CD8-positive, alpha-beta memory T cell (primary cell): Measurements from ENCODE around the gene OSBP2. TPM values are rescaled to one million over a fixed set of nuclear protein-coding genes. Genes with fewer than 3 reads are reported as not detected.

Experiments used
- CTCF ChIA-PET: fragments of 350-600 bp; sonication (Branson Sonifier 250); formaldehyde crosslinking; loops from one replicate; lab custom pipeline; 2021; ENCODE audit warnings: antibody characterized with exemption; lab: Charles Lee
- POLR2A ChIA-PET: fragments of 350-600 bp; sonication (Branson Sonifier 250); formaldehyde crosslinking; loops from one replicate; lab custom pipeline; 2021; ENCODE audit warnings: antibody characterized with exemption; lab: Charles Lee
- DNase-seq, 5 donors: peaks; one replicate each; pipeline versions ENCODE4 v3.0.0 to v3.0.0-alpha.2; 2020 to 2022; ENCODE audit warnings: mixed read lengths in 1 of 5
- H3K27ac ChIP-seq: one replicate; pipeline ENCODE4 v1.7.0; 2013; ENCODE audit warnings: low read depth, mild to moderate bottlenecking, low read length, moderate library complexity
- H3K27me3 ChIP-seq: 2 replicates; pipeline ENCODE4 v1.7.0; 2013; ENCODE audit warnings: low read length, mild to moderate bottlenecking; ENCODE audit not compliant: insufficient read depth, poor library complexity, severe bottlenecking
- H3K36me3 ChIP-seq: 2 replicates; pipeline ENCODE4 v1.7.0; 2013; ENCODE audit warnings: mild to moderate bottlenecking, low read length, moderate library complexity; ENCODE audit not compliant: insufficient read depth
- H3K4me1 ChIP-seq: 2 replicates; pipeline ENCODE4 v1.7.0; 2013; ENCODE audit warnings: mild to moderate bottlenecking, low read length, moderate library complexity; ENCODE audit not compliant: insufficient read depth
- H3K4me3 ChIP-seq: 2 replicates; pipeline ENCODE4 v1.7.0; 2013; ENCODE audit warnings: mild to moderate bottlenecking, low read length
- H3K9me3 ChIP-seq: 2 replicates; pipeline ENCODE4 v1.7.0; 2013; ENCODE audit warnings: mild to moderate bottlenecking, low read length
- H3K27ac Mint-ChIP-seq, 8 donors: one replicate each; pipeline ENCODE4 v1.8.0; 2020 to 2021; ENCODE audit warnings: mixed read lengths in 8 of 8, mild to moderate bottlenecking in 6 of 8, inconsistent platforms in 3 of 8, moderate library complexity in 3 of 8
- H3K27me3 Mint-ChIP-seq, 2 donors: one replicate each; pipeline ENCODE4 v1.8.0; 2020 to 2021; ENCODE audit warnings: mixed read lengths in 2 of 2, mild to moderate bottlenecking in 1 of 2, moderate library complexity in 1 of 2
- H3K36me3 Mint-ChIP-seq, 3 donors: one replicate each; pipeline ENCODE4 v1.8.0; 2020 to 2021; ENCODE audit warnings: mixed read lengths in 3 of 3, inconsistent platforms in 1 of 3, mild to moderate bottlenecking in 1 of 3
- H3K4me1 Mint-ChIP-seq, 3 donors: one replicate each; pipeline ENCODE4 v1.8.0; 2020 to 2021; ENCODE audit warnings: mixed read lengths in 3 of 3, inconsistent platforms in 1 of 3, mild to moderate bottlenecking in 1 of 3
- H3K4me3 Mint-ChIP-seq, 7 donors: one replicate each; pipeline ENCODE4 v1.8.0; 2020 to 2021; ENCODE audit warnings: mixed read lengths in 7 of 7, mild to moderate bottlenecking in 6 of 7, moderate library complexity in 4 of 7, inconsistent platforms in 2 of 7
- H3K9me3 Mint-ChIP-seq, 5 donors: one replicate each; pipeline ENCODE4 v1.8.0; 2020 to 2022; ENCODE audit warnings: mixed read lengths in 5 of 5, mild to moderate bottlenecking in 3 of 5, moderate library complexity in 2 of 5, inconsistent platforms in 1 of 5
- polyA plus RNA-seq: library from polyadenylated mRNA; unstranded; fragments of 300-500 nt; fragmentation: Illumina TruSeq; gene quantifications from one replicate; pipeline ENCODE4 v1.2.3, GENCODE V29; 2021
- total RNA-seq, 2 experiments: library from RNA; stranded (reverse); gene quantifications; one replicate each; pipeline ENCODE4 v1.2.3, GENCODE V29; 2021

Gene OSBP2
- total and polyA plus RNA-seq, 3 experiments from 2014 or later = 0.66 to 0.74 (median 0.74) TPM

- Histone ChIP-seq H3K27ac (no peak overlapping the region), H3K9me3 (no peaks in the 10 kb centered on the region), H3K27me3 (no peaks in the 10 kb centered on the region), H3K4me1 (no peaks in the 10 kb centered on the region), H3K36me3 (no peaks in the 10 kb centered on the region), H3K4me3 (no peak overlapping the region)
- CTCF ChIA-PET = interaction anchor here (1.7 kb wide), 1 partner anchor 10 kb away, joined by 10 read pairs; no protein-coding TSS in a partner anchor
- no peak overlapping the region for H3K4me3 Mint-ChIP-seq
- POLR2A ChIA-PET = no interaction called here
- H3K9me3 Mint-ChIP-seq = peaks cover 0 to under 1% (median 0%) of the 10 kb centered on the region in 5 donors
- H3K27ac Mint-ChIP-seq = peak overlapping the region in 1 of 8 donors; percentile 32
- H3K36me3 Mint-ChIP-seq = peaks cover 0 to 38% (median 2%) of the 10 kb centered on the region in 3 donors
- no peak for DNase-seq
- no peaks in the 10 kb centered on the region for H3K27me3 Mint-ChIP-seq
- H3K4me1 Mint-ChIP-seq = peaks cover 0 to 2% (median 0%) of the 10 kb centered on the region in 3 donors
Measured at GRCh38 chr22:30910358-30910757, 215.7 kb downstream of the OSBP2 start.

- peaks cover 12 to 31% (median 14%) of the 10 kb centered on the region in 3 donors for H3K4me1 Mint-ChIP-seq
- no peak overlapping the region for H3K4me3 ChIP-seq
- H3K4me3 Mint-ChIP-seq = no peak overlapping the region
- H3K27ac ChIP-seq = no peak overlapping the region
- H3K9me3 Mint-ChIP-seq = peaks cover 0 to 5% (median 2%) of the 10 kb centered on the region in 5 donors
- no peaks in the 10 kb centered on the region for H3K36me3 ChIP-seq
- H3K36me3 Mint-ChIP-seq = peaks cover 0 to 12% (median 0%) of the 10 kb centered on the region in 3 donors
- CTCF ChIA-PET = interaction anchor here (1.5 to 4.3 kb wide), 3 partner anchors 21 to 284 kb away, joined by 8 to 42 read pairs (median 9); partner anchors contain the start of genes MORC2, SLC35E4 and TUG1
- no peak for DNase-seq
- H3K4me1 ChIP-seq = peaks cover 22% of the 10 kb centered on the region
- no peaks in the 10 kb centered on the region for H3K27me3 Mint-ChIP-seq
- POLR2A ChIA-PET = no interaction called here
- no peaks in the 10 kb centered on the region for H3K9me3 ChIP-seq
- H3K27ac Mint-ChIP-seq = peak overlapping the region in 1 of 8 donors; percentile 43
- H3K27me3 ChIP-seq = no peaks in the 10 kb centered on the region
Measured at GRCh38 chr22:30918761-30919160, 224.1 kb downstream of the OSBP2 start.

- no peak overlapping the region for H3K4me3 ChIP-seq
- H3K27me3 Mint-ChIP-seq = no peaks in the 10 kb centered on the region
- H3K27ac ChIP-seq = no peak overlapping the region
- peaks cover 12 to 31% (median 14%) of the 10 kb centered on the region in 3 donors for H3K4me1 Mint-ChIP-seq
- POLR2A ChIA-PET = interaction anchor here (0.7 to 1.1 kb wide), 2 partner anchors 236 to 284 kb away, joined by 3 to 4 read pairs; partner anchors contain the start of gene SLC35E4
- peak overlapping the region in 2 of 7 donors; percentile 59 to 68 for H3K4me3 Mint-ChIP-seq
- DNase-seq = no peak
- H3K27ac Mint-ChIP-seq = peak overlapping the region in 2 of 8 donors; percentile 7 to 49
- H3K9me3 Mint-ChIP-seq = peaks cover 0 to 5% (median 2%) of the 10 kb centered on the region in 5 donors
- H3K4me1 ChIP-seq = peaks cover 22% of the 10 kb centered on the region
- no peaks in the 10 kb centered on the region for H3K27me3 ChIP-seq
- H3K36me3 ChIP-seq = no peaks in the 10 kb centered on the region
- H3K9me3 ChIP-seq = no peaks in the 10 kb centered on the region
- peaks cover 0 to 18% (median 2%) of the 10 kb centered on the region in 3 donors for H3K36me3 Mint-ChIP-seq
- CTCF ChIA-PET = interaction anchor here (0.9 to 4.3 kb wide), 14 partner anchors 9 to 308 kb away, joined by 3 to 42 read pairs (median 6); partner anchors contain the start of genes MORC2, SLC35E4 and TUG1
Measured at GRCh38 chr22:30919973-30920372, 225.3 kb downstream of the OSBP2 start.

- no peaks in the 10 kb centered on the region for H3K9me3 ChIP-seq
- peaks cover 0 to 20% (median 4%) of the 10 kb centered on the region in 3 donors for H3K36me3 Mint-ChIP-seq
- H3K9me3 Mint-ChIP-seq = peaks cover 0 to 4% (median under 1%) of the 10 kb centered on the region in 5 donors
- CTCF ChIA-PET = interaction anchor here (0.9 to 4.3 kb wide), 14 partner anchors 9 to 308 kb away, joined by 3 to 42 read pairs (median 6); partner anchors contain the start of genes MORC2, SLC35E4 and TUG1
- H3K36me3 ChIP-seq = no peaks in the 10 kb centered on the region
- H3K27ac ChIP-seq = no peak overlapping the region
- no peaks in the 10 kb centered on the region for H3K27me3 ChIP-seq
- H3K4me1 ChIP-seq = peaks cover 22% of the 10 kb centered on the region
- POLR2A ChIA-PET = interaction anchor here (0.7 to 1.1 kb wide), 2 partner anchors 236 to 285 kb away, joined by 3 to 4 read pairs; partner anchors contain the start of gene SLC35E4
- DNase-seq = peak; percentile 66 to 87 (median 74)
- H3K4me3 Mint-ChIP-seq = peak overlapping the region; percentile 12 to 76 (median 64)
- H3K4me1 Mint-ChIP-seq = peaks cover 12 to 31% (median 14%) of the 10 kb centered on the region in 3 donors
- H3K27ac Mint-ChIP-seq = peak overlapping the region in 7 of 8 donors; percentile 0 to 52 (median 10)
- no peaks in the 10 kb centered on the region for H3K27me3 Mint-ChIP-seq
- H3K4me3 ChIP-seq = peak overlapping the region; percentile 44
Measured at GRCh38 chr22:30920407-30920806, 225.7 kb downstream of the OSBP2 start.

- no peaks in the 10 kb centered on the region for H3K36me3 ChIP-seq
- no peaks in the 10 kb centered on the region for H3K27me3 ChIP-seq
- POLR2A ChIA-PET = interaction anchor here (1.0 to 2.3 kb wide), 4 partner anchors 48 to 286 kb away, joined by 3 to 17 read pairs (median 4); partner anchors contain the start of genes MORC2, RNF185, SLC35E4 and TUG1
- Mint-ChIP-seq H3K36me3 (peaks cover 0 to 25% (median 4%) of the 10 kb centered on the region in 3 donors), H3K4me3 (peak overlapping the region; percentile 75 to 93 (median 82)), H3K4me1 (peaks cover 12 to 31% (median 14%) of the 10 kb centered on the region in 3 donors), H3K9me3 (peaks cover 0 to 3% (median 0%) of the 10 kb centered on the region in 5 donors), H3K27ac (peak overlapping the region in 7 of 8 donors; percentile 46 to 91 (median 76)), H3K27me3 (no peaks in the 10 kb centered on the region)
- peak overlapping the region; percentile 44 for H3K4me3 ChIP-seq
- no peaks in the 10 kb centered on the region for H3K9me3 ChIP-seq
- DNase-seq = no peak
- CTCF ChIA-PET = interaction anchor here (0.6 to 4.3 kb wide), 9 partner anchors 10 to 1679 kb away, joined by 3 to 42 read pairs (median 5); partner anchors contain the start of genes MORC2, SLC35E4 and TUG1
- H3K27ac ChIP-seq = no peak overlapping the region
- H3K4me1 ChIP-seq = peaks cover 22% of the 10 kb centered on the region
Measured at GRCh38 chr22:30921108-30921507, 226.4 kb downstream of the OSBP2 start.

GRCh38 chr22:30922151-30922611, 227.5 kb downstream of the OSBP2 start:
- POLR2A ChIA-PET = interaction anchor here (0.7 to 2.5 kb wide), 6 partner anchors 18 to 287 kb away, joined by 3 to 17 read pairs (median 7); partner anchors contain the start of genes MORC2, SELENOM, SLC35E4 and TUG1
- Histone ChIP-seq H3K4me1 (peaks cover 22% of the 10 kb centered on the region), H3K27ac (peak overlapping the region; percentile 9), H3K36me3 (peaks cover 6% of the 10 kb centered on the region), H3K27me3 (no peaks in the 10 kb centered on the region), H3K9me3 (no peaks in the 10 kb centered on the region), H3K4me3 (peak overlapping the region; percentile 44)
- no peaks in the 10 kb centered on the region for H3K27me3 Mint-ChIP-seq
- peaks cover 0 to 3% (median 0%) of the 10 kb centered on the region in 5 donors for H3K9me3 Mint-ChIP-seq
- peaks cover 12 to 31% (median 14%) of the 10 kb centered on the region in 3 donors for H3K4me1 Mint-ChIP-seq
- peak overlapping the region; percentile 75 to 93 (median 82) for H3K4me3 Mint-ChIP-seq
- CTCF ChIA-PET = interaction anchor here (0.6 to 4.3 kb wide), 9 partner anchors 20 to 289 kb away, joined by 3 to 42 read pairs (median 3); partner anchors contain the start of genes MORC2, SLC35E4 and TUG1
- peak; percentile 70 to 92 (median 81) for DNase-seq
- peaks cover 0 to 31% (median 7%) of the 10 kb centered on the region in 3 donors for H3K36me3 Mint-ChIP-seq
- H3K27ac Mint-ChIP-seq = peak overlapping the region; percentile 54 to 98 (median 83)

- ChIA-PET POLR2A (interaction anchor here (0.6 to 2.5 kb wide), 3 partner anchors 17 to 288 kb away, joined by 3 to 17 read pairs (median 8); partner anchors contain the start of genes MORC2 and TUG1), CTCF (interaction anchor here (0.9 to 4.3 kb wide), 3 partner anchors 18 to 289 kb away, joined by 3 to 42 read pairs (median 3); partner anchors contain the start of gene SLC35E4)
- DNase-seq = no peak
- Mint-ChIP-seq H3K4me1 (peaks cover 12 to 31% (median 14%) of the 10 kb centered on the region in 3 donors), H3K9me3 (peaks cover 0 to 3% (median 0%) of the 10 kb centered on the region in 5 donors), H3K4me3 (peak overlapping the region in 1 of 7 donors; percentile 46), H3K27me3 (peaks cover 0 to 1% of the 10 kb centered on the region in 2 donors), H3K36me3 (peaks cover 0 to 40% (median 13%) of the 10 kb centered on the region in 3 donors), H3K27ac (peak overlapping the region in 5 of 8 donors; percentile 12 to 86 (median 63))
- H3K27ac ChIP-seq = no peak overlapping the region
- peaks cover 18% of the 10 kb centered on the region for H3K36me3 ChIP-seq
- H3K27me3 ChIP-seq = no peaks in the 10 kb centered on the region
- no peak overlapping the region for H3K4me3 ChIP-seq
- H3K9me3 ChIP-seq = no peaks in the 10 kb centered on the region
- H3K4me1 ChIP-seq = peaks cover 22% of the 10 kb centered on the region
Measured at GRCh38 chr22:30923168-30923900, 228.7 kb downstream of the OSBP2 start.
